ENCODE results near the gene ZSCAN23. TPM values are rescaled to one million over a fixed set of nuclear protein-coding genes. Genes with fewer than 3 reads are reported as not detected.

Gene ZSCAN23
- total RNA-seq (1 to 10 TPM; 2.8 to 3.3 TPM), polyA plus RNA-seq (1 to 10 TPM in 2 of 3 donors, under 1 TPM in 1; 0.76 to 1.7 (median 1.1) TPM), total RNA-seq (1.5 to 3.2 (median 2.6) reads per million in 6 experiments)

DNA sequence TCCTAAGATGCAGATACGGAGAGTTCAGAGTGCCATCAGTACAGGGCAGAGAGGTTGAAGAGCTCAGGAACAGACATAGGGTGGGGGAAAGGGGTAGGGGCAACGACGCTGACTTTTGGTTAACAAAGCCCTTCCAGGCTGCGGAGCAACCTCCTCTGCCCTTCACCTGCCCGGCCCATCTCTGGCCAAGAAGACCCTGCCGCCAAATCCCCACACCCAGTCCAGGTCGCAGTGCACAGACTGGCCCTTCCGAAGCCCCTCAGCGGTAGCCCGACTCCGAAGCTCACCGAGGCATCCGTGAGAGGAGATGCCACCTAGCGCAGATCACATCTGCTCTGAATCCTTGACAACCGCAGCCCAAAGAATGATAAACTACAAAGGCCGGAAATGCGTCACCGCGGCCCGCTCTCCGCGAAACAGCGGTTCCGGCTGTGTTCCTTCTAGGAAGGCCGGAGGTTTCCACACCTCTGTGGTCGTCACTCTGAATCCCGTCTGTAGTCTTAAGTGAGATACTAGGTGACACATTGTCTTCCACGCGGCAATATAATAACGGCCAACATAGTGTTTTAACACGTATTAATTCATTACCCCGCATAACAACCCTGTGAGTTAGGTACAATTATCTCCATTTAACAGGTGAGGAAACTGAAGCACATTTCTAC, at the start of gene ZSCAN23:
ZSCAN23 (minus strand) TSS at position 380 of the 662 bp plus-strand sequence. CDS start 7,225 bp downstream, outside the sequence.
- DNase-seq (peak; percentile 63 to 95 (median 90)), ATAC-seq (peak; percentile 89 to 94)
- Mint-ChIP-seq H3K9me3 (peaks cover 0 to 10% (median 3%) of the 10 kb centered on the region in 9 donors), H3K4me3 (peak within 1 kb of the TSS; percentile 94 to 99 (median 98)), H3K36me3 (peaks cover 0 to 5% (median 2%) of the 10 kb centered on the region in 3 donors), H3K27ac (peak within 1 kb of the TSS; percentile 85 to 100 (median 98)), H3K4me1 (peaks cover 14 to 36% (median 33%) of the 10 kb centered on the region in 4 donors), H3K27me3 (peaks cover 0 to 32% (median 16%) of the 10 kb centered on the region in 5 donors)
- POLR2A ChIA-PET, result interaction anchor here (0.6 to 1.5 kb wide), 5 partner anchors 18 to 1034 kb away, joined by 3 to 5 read pairs (median 4); partner anchors contain the start of gene ZSCAN12

DNA sequence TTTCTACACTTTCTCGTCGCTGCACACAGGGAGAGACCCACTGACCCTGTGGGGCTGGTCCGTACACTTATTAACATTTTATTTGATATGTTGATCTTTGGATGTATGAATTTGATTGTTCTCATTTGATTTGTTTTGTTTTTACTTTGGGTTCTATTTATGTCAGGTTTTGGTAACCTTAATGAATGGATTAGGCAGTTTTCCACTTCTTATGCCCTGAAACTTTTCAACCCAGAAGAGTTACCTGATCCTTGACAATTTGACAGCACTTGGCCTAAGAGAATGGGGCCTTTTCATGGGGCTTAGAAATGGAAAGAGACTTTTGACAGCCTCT, 48.7 kb upstream of the ZSCAN23 start:
- peaks cover 25 to 64% (median 37%) of the 10 kb centered on the region in 5 donors for H3K27me3 Mint-ChIP-seq
- DNase-seq, result no peak

DNA sequence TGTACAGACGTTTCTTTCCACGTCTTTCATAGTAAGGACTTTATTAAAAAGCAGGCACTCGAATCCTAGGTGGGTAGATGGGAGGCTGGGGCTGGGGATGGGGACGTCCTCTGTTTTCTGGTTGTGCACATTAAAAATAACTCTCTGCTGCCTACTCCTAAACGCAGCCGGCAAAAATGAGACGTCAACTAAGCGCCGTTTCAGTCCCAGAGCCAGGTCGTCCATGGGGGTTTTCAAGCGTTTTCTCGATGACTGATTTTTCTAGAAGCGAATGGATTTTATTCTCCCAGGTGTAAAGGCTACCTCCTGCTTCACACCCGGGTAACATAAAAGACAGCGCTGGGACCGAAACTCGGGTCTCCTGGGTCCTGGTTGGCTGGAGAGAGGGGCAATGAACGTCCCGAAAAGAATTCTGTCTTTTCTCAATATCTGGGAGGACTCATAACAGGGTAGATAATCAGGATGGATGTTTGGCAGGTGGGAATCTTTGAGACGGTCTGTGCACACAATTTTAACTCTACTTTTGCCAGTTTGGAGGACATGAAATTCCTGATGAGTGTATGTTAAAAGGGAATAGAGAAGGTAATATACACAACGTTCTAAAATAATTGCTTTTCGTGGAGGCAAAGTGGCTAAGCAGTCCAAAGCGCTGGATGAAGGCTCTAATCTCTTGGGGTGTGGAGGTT, 47.1 kb upstream of the ZSCAN23 start:
- Mint-ChIP-seq H3K4me1 (peaks cover 17 to 27% (median 22%) of the 10 kb centered on the region in 4 donors), H3K9me3 (peaks cover 0 to 12% (median 5%) of the 10 kb centered on the region in 9 donors), H3K36me3 (peaks cover 0 to 3% (median under 1%) of the 10 kb centered on the region in 3 donors), H3K27me3 (peaks cover 26 to 66% (median 42%) of the 10 kb centered on the region in 5 donors), H3K27ac (peak overlapping the region; percentile 32 to 95 (median 90)), H3K4me3 (peak overlapping the region; percentile 70 to 90 (median 85))
- POLR2A ChIA-PET, result no interaction called here
- peak; percentile 39 to 51 for ATAC-seq
- DNase-seq, result peak in 5 of 10 donors; percentile 6 to 33 (median 23)

More for the DNA sequence above, 48.7 kb upstream of the ZSCAN23 start:
- Mint-ChIP-seq H3K4me1 (peaks cover 17 to 27% (median 22%) of the 10 kb centered on the region in 4 donors), H3K27ac (peak overlapping the region in 2 of 10 donors; percentile 2 to 28), H3K36me3 (no peaks in the 10 kb centered on the region), H3K9me3 (peaks cover 0 to 4% (median 0%) of the 10 kb centered on the region in 9 donors), H3K4me3 (no peak overlapping the region)
- ATAC-seq, result no peak
- POLR2A ChIA-PET, result no interaction called here

DNA sequence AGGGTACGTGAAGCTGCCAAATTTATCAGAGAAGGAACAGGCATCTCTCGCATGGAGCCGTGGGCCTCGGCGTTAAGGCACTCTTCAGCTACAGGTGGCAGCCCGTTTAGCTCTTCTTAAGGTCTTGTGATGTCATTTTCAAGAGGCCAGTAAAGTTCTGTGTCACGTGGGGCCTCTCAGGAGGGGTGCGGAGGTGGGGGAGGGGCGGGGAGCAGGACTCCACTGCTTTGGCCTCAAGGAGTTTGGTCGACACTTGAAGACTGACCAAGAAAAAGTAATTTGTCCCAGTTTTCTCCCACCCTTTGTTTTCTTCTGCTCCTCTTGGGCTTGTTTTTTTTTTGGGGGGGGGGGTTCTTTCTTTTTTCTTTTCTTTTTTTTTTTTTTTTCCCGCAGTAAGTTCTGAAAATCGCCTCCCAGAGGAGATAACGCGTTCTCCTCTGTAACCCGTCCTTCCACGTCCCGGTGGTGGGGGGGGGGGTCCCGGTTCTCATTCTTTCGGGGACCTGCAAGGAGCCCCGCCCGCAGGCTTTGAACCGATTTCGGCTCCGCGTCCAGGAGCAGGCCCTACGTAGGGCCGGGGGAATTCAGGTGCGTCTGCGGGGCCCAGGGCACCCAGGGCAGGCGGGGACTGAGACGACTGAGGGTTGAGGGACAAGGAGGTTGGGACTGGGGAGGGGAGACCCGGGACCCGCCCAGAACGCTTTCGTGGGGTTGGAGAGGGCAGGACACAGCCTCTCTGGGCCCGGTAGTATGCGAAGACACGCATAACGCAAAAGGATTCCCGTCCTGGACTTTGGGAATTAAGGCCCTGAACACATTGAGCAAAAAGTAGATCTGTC, 46.3 kb upstream of the ZSCAN23 start:
- DNase-seq (peak; percentile 4 to 66 (median 52)), ATAC-seq (peak; percentile 78 to 84)
- H3K4me3 Mint-ChIP-seq, result peak overlapping the region; percentile 70 to 90 (median 85)
- peak overlapping the region; percentile 73 to 95 (median 90) for H3K27ac Mint-ChIP-seq
- H3K4me1 Mint-ChIP-seq, result peaks cover 17 to 27% (median 22%) of the 10 kb centered on the region in 4 donors
- H3K9me3 Mint-ChIP-seq, result peaks cover 0 to 12% (median 6%) of the 10 kb centered on the region in 9 donors
- POLR2A ChIA-PET, result interaction anchor here (0.6 to 1.2 kb wide), 4 partner anchors 46 to 1122 kb away, joined by 3 to 9 read pairs (median 5); partner anchors contain the start of gene ZSCAN23
- peaks cover 0 to 5% (median 5%) of the 10 kb centered on the region in 3 donors for H3K36me3 Mint-ChIP-seq
- H3K27me3 Mint-ChIP-seq, result peaks cover 29 to 70% (median 48%) of the 10 kb centered on the region in 5 donors

DNA sequence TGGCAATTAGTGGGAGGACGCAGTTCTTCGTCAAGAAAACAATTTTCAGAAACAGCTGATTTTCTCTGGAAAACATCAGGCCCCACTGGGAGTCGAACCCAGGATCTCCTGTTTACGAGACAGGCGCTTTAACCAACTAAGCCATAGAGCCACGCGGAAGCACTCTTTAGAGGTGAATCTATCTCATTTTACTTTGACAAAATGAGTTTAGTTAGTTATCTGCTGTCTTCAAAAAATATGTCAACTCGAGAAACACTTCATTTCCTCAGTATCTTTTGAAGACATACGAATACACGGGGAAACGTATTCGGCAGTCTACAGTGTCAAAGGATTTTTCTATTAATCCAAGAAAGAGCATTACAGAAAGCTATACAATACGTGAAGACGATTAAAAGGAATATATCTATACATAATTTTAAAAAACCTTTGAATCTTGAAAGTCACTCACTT, 45.6 kb upstream of the ZSCAN23 start:
- peak in 5 of 10 donors; percentile 24 to 55 (median 51) for DNase-seq

DNA sequence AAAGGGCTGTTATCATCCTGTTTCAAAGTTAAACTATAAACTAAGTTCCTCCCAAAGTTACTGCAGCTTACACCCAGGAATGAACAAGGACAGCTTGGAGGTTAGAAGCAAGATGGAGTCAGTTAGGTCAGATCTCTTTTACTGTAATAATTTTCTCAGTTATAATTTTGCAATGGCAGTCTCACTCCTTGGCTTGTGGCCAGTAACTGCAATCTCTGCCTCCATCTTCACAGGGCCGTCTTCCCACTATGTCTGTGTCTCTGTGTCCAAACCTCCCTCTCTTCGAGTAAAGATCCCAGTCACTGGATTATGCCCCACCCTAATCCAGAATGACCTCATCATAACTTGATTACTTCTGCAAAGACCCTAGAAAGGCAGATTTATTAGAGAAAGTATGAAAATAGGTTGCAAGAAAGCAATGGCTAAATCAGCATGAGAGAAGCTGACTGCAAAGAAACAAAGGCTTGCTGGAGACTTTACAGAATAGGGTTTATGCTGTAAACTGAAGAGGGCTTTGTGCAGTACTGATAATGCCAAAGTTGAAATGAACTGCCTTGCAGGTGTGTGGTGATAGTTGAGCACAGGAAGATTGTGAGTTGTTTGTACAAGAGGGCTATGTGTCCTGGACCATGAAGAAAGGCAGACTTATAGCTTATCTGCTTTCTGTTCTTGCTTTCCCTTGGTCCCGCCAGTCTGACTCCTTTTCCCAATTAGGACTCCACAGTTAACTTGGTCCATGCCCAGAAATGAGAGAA, 43.9 kb upstream of the ZSCAN23 start:
- H3K4me3 Mint-ChIP-seq, result no peak overlapping the region
- H3K36me3 Mint-ChIP-seq, result peaks cover 0 to 5% (median 5%) of the 10 kb centered on the region in 3 donors
- peak overlapping the region in 1 of 10 donors; percentile 33 for H3K27ac Mint-ChIP-seq

More for the DNA sequence above, 45.6 kb upstream of the ZSCAN23 start:
- POLR2A ChIA-PET, result interaction anchor here (0.6 to 1.2 kb wide), 5 partner anchors 37 to 1123 kb away, joined by 3 to 9 read pairs (median 4); partner anchors contain the start of gene ZSCAN23
- peaks cover 17 to 27% (median 22%) of the 10 kb centered on the region in 4 donors for H3K4me1 Mint-ChIP-seq
- peak overlapping the region; percentile 73 to 95 (median 90) for H3K27ac Mint-ChIP-seq
- H3K4me3 Mint-ChIP-seq, result peak overlapping the region; percentile 70 to 90 (median 85)
- ATAC-seq, result peak; percentile 30 to 42
- peaks cover 0 to 5% (median 5%) of the 10 kb centered on the region in 3 donors for H3K36me3 Mint-ChIP-seq
- peaks cover 26 to 67% (median 48%) of the 10 kb centered on the region in 5 donors for H3K27me3 Mint-ChIP-seq
- peaks cover 0 to 12% (median 6%) of the 10 kb centered on the region in 9 donors for H3K9me3 Mint-ChIP-seq

DNA sequence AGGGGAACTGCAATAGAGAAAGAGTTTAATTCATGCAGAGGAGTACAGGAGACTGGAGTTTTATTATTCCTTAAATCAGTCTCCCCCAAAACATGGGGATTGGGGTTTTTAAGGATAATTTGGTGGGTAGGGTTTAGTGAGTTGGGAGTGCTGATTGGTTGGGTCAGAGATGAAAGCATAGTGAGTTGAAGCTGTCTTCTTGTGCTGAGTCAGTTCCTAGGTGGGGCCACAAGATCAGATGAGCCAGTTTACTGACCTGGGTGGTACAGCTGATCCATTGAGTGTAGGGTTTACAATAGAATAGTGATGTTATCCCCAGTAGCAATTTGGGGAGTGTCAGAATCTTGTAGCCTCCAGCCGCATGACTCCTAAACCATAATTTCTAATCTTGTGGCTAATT, 43.2 kb upstream of the ZSCAN23 start:
- Mint-ChIP-seq H3K9me3 (peaks cover 0 to 12% (median 6%) of the 10 kb centered on the region in 9 donors), H3K27me3 (peaks cover 24 to 66% (median 36%) of the 10 kb centered on the region in 5 donors), H3K4me3 (no peak overlapping the region), H3K27ac (no peak overlapping the region), H3K4me1 (peaks cover 11 to 24% (median 19%) of the 10 kb centered on the region in 4 donors), H3K36me3 (peaks cover 0 to 10% (median 5%) of the 10 kb centered on the region in 3 donors)
- POLR2A ChIA-PET, result no interaction called here
- no peak for ATAC-seq
- DNase-seq, result no peak

More for the DNA sequence above, 43.9 kb upstream of the ZSCAN23 start:
- Mint-ChIP-seq H3K4me1 (peaks cover 17 to 27% (median 22%) of the 10 kb centered on the region in 4 donors), H3K27me3 (peaks cover 28 to 66% (median 36%) of the 10 kb centered on the region in 5 donors), H3K9me3 (peaks cover 0 to 12% (median 6%) of the 10 kb centered on the region in 9 donors)
- POLR2A ChIA-PET, result no interaction called here
- no peak for ATAC-seq
- DNase-seq, result no peak

DNA sequence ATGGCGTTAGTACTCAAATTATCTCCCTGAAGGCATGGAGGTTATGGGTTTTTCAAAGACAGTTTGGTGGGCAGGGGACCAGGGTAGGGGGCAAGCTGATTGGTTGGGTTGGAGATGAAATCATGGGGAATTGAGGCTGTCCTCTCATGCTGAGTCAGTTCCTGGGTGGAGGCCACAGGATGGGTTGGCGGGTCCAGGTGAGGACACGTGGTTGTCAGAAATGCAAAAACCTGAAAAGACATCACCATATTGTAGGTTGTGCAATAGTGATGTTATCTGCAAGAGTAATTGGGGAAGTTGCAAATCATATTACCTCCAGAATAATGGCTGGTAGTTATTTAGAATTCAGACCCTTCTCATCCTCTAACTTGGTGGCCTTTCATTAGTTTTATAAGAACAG, 42.2 kb upstream of the ZSCAN23 start:
- peaks cover 0 to 10% (median 5%) of the 10 kb centered on the region in 3 donors for H3K36me3 Mint-ChIP-seq
- POLR2A ChIA-PET, result no interaction called here
- DNase-seq (no peak), ATAC-seq (no peak)
- peaks cover 0 to 12% (median 6%) of the 10 kb centered on the region in 9 donors for H3K9me3 Mint-ChIP-seq
- no peak overlapping the region for H3K27ac Mint-ChIP-seq
- no peak overlapping the region for H3K4me3 Mint-ChIP-seq
- H3K4me1 Mint-ChIP-seq, result peaks cover 9 to 18% (median 15%) of the 10 kb centered on the region in 4 donors
- peaks cover 21 to 69% (median 40%) of the 10 kb centered on the region in 5 donors for H3K27me3 Mint-ChIP-seq

DNA sequence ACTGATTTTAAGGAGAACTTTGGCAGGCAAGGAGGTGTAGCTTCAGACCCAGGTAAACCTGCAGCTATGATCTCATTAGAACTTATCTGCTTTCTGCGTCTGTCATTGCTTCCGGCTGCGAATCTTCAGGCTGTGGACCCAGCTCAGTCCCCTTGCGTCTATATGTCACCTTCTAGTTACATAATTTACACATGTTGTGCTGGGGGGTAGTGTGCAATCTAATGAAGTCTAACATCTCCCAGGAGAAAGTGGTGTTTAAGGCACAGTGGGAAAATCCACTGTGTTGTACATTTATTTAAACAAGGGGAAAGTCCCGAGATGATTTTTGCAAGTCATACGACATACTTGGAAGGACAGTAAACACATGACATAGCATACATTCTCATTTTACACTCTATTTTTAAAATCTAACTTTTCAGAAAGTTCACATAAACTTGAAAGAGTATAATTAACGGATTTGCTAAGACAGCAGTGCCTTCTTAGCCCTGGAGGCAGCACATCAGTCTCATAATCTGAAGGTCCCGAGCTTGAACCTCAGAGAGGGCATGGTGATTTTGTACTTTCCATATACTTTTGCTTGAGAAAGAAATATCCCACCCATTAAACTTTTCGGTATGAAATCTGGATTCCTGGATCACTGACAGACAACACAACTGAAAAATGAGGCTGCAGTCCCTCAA, 37.1 kb upstream of the ZSCAN23 start:
- POLR2A ChIA-PET, result no interaction called here
- Mint-ChIP-seq H3K4me3 (no peak overlapping the region), H3K9me3 (peaks cover 0 to 6% (median 0%) of the 10 kb centered on the region in 9 donors), H3K36me3 (peaks cover 0 to 6% (median 5%) of the 10 kb centered on the region in 3 donors), H3K27ac (no peak overlapping the region), H3K27me3 (peaks cover 37 to 73% (median 64%) of the 10 kb centered on the region in 5 donors), H3K4me1 (peaks cover 0 to 11% (median 5%) of the 10 kb centered on the region in 4 donors)
- DNase-seq (no peak), ATAC-seq (no peak)

DNA sequence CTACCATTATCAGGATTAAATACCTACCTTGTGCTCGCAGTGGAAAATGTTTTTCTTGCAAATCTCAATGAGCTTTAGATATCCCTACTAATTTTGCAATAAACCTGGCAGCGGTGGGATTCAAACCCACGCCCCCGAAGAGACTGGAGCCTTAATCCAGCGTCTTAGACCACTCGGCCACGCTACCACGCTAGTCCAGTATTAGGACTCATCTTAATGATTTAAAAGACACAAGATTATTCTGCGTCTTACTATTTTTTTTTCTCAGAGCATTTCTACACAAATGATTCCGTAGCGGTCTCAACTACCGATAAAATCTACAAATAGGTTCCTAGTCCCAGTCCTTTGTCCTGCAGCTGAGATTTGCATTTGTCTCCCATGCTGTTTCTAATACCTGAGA, 35.2 kb upstream of the ZSCAN23 start:
- Mint-ChIP-seq H3K9me3 (peaks cover 0 to 2% (median 0%) of the 10 kb centered on the region in 9 donors), H3K4me3 (peak overlapping the region in 5 of 10 donors; percentile 36 to 64 (median 46)), H3K27ac (no peak overlapping the region), H3K36me3 (peaks cover 0 to 5% (median 0%) of the 10 kb centered on the region in 3 donors), H3K4me1 (peaks cover 0 to 19% (median 9%) of the 10 kb centered on the region in 4 donors), H3K27me3 (peaks cover 34 to 74% (median 65%) of the 10 kb centered on the region in 5 donors)
- POLR2A ChIA-PET, result no interaction called here
- ATAC-seq (no peak), DNase-seq (no peak)
